ENCODE data around the gene PRIMPOL.

Gene PRIMPOL

DNA sequence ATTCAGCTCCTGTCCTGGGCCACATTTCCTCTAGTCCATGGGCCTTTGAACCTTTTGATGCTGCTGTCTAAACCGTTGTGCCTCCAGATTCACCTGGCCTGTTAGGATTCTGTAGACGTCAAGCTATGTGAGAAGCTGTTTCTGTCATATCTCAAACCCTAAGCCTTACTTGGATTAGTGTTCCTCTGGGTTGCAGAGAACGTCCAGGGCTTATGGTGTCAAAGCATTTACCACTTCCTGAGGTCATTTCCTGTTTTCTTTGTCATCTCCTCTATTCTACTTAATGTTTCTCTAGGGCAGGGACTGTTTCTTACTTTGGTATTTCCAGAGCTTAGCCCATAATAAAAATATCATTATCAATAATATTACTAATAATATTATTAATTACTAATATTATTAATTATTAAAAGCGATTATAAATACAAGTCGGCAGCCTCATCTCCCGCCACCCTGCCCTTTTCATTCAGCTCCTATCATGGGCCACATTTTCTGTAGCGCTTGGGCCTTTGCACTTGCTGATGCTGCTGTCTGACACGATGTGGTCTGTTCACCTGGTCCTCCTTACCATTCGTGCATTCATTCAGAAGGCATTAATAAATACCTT, 19.1 kb downstream of the PRIMPOL start:
- DNase-seq (ENCODE audit: low read depth) = no peak

DNA sequence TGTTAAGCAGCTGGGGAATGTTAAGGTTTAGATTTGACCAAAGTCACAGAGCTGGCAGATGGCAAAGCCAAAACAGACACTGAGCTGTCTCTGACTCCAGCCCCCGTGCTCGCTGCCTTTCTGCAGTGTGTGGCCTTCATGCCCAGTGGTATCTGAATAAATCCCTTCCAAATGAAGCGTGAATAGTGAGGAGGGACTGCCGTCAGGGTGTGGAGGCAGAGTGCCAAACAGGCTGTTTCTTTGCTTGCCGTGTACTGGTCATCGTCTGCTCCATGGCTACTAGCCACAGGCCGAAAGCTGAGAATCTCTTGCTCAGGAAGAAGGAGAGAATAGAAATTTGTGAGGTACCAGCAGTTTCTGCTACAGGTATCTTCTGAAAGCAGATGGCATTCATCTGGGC, 19.7 kb downstream of the PRIMPOL start:
- no peak for DNase-seq (ENCODE audit: low read depth)

DNA sequence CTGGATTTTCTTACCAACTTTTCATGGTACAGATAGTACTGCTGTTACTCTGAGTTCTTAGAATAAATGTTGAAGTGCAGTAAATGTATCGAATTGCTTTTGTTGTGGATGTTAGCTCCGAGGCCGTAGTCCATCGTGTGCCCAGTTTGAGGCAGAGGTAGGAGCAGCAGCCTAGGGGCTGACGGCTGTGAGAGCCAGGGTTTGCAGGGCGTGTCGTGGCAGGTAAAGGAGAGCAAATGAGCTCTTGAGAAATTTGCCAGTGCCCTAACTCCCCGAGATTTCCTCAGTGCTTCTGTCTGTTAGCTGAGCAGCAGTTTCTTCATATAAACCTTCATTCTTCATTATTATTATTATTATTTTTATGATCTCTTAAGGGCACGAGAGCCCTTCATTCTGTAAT, 21.6 kb downstream of the PRIMPOL start:
- DNase-seq (ENCODE audit: low read depth) = no peak

DNA sequence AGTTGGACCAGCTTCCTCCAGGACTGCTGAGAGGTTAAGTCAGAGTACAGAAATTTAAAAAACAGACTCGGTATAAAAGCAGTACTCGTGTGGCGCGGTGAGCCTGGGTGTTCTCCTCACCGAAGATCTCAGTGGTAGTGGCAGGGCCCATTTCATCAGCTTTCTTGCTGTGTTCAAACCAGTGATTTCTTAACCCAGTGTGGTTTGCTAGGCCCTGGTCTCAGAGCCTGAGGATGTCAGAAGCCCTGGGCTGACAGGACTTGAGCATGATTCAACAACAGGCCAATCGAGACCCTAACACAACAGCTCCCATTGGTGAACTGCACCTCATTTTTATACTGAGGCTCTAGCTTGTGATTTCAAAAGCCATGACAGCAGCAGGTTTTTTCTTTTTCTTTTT, 23.2 kb downstream of the PRIMPOL start:
- no peak for DNase-seq (ENCODE audit: low read depth)

DNA sequence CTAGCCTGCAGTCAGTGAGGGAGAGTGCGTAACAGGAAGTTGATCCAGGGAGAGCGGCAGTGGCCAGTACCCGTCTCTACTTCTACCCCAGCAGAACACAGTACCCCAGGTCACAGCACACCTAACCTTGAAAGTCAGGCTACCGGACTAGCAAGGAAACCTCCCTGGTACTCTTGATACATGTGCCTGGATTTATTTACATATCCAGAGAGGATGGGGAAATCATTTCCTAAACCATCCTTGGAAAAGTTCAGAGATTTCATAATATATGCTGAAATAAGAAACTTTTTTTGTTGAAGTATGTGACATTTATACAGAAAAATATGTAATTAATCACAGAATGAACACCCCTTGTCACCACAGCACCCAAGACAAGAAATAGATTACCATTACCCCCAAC, 24.5 kb downstream of the PRIMPOL start:
- DNase-seq (ENCODE audit: low read depth) = no peak

DNA sequence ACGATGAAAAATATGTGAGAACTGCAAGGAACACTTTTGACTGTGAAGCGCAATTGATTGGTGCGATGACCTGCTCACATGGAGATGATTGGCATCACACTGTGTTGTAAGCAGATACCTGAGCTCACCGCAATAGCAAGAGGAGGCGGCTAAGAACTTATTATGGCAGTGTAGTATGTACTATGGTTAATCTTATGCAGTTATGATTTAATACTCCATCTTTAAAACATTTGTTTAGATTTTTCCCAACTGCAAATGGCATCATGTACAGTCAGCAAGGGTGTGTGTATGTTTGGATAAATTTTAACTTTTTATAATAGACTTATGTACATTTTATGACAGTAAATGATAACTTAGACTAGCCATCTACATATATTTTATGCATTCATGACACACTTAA, 25.5 kb downstream of the PRIMPOL start:
- DNase-seq (ENCODE audit: low read depth) = no peak

DNA sequence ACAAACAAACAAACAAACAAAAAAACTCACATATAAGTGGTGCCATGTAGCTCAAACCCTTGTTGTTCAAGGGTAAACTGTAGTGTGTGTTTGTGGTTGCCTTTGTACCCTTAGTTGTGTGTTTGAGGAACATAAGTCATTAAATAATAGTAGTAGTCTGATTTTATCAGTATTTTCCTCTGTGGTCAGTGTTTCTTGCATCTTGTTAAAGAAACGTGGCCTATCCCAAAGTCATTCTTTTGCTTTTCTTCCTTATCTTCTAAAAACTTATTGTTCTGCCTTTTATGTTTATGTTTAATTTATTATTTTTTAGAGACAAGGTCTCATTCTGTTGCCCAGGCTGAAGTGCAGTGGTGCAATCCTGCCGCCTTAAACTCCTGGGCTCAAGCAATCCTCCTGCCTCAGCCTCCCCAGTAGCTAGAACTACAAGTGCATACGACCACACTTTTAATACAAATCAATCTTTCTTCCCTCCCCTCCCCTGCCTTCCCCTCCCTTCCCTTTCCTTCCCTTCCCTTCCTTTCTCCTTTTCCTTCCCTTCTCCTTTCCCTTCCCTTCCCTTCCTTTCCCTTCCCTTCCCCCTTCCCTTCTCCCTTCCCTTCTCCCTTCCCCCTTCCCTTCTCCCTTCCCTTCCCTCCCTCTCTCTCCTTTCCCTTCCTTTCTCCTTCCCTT, 26.4 kb downstream of the PRIMPOL start:
- no peak for DNase-seq (ENCODE audit: low read depth)

DNA sequence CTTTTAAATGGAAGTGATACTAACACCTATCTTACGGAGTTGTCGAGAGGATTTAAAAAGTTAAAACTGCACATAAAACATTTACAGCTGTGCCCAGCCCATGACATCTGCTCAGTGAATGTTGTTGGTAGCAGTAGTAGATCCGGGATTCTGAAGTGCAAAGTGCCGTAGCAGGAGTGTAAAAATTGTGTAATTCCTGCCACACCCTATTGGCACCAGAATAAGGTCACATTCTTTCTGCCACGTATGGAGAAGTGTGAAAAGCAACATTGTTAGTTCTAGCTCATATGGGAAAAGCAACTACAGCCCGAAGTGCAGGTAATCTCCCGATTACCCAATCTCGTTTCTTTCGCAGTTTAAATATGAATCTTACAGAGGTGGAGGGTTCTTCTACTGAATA, 31.2 kb downstream of the PRIMPOL start:
- DNase-seq (ENCODE audit: low read depth) = no peak

DNA sequence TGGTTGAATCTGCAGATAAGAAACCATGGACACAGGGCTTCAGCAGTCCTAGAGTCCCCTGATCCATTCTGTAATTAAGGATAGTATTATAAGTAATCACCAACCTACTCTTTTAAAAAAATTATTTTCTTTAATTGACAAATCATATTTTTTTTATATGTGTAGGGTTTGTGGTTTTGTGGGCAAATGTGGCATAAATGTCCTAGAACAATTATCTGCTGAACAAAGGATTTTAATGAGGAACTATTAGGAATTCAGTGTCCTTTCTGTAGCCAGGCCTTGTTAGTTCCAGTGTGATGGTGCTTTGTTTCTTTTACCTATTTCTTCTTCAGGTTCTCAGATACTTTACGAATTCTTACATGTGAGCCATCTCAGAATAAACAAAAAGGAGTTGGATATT, 32.4 kb downstream of the PRIMPOL start:
- DNase-seq (ENCODE audit: low read depth) = no peak

DNA sequence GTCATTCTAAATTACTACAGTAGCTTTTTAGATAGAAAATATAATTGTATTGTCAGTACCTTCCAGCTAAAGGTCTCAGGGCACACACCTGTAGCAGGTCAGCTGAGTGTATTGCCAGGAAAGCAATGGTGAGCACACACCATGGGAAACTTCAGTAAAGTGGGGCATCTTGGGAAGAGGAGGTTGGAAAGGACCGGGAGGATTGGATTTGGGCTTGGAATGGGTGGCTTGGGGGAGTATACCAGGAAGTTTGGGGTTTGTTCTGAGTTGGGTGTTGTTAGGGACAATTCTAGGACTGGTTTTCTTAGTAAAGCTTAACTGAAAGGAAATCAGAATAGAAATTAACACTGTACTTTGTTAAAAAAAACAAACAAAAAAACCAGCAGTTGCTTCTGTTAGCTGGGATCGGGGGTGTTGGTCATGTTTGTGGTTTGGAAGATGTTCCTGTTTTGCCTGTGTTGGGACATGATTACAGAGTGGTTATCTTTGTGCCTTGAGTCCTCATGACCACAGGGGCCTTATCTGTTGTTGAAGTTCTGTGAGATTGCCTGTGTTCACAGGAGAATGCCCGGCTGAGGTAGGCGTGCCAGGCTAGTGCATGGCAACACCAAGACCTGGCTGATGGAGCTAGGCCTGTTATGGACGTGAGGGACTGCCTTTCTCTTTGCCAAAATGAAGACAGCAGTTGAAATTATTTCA, 35.1 kb downstream of the PRIMPOL start:
- DNase-seq (ENCODE audit: low read depth) = no peak

DNA sequence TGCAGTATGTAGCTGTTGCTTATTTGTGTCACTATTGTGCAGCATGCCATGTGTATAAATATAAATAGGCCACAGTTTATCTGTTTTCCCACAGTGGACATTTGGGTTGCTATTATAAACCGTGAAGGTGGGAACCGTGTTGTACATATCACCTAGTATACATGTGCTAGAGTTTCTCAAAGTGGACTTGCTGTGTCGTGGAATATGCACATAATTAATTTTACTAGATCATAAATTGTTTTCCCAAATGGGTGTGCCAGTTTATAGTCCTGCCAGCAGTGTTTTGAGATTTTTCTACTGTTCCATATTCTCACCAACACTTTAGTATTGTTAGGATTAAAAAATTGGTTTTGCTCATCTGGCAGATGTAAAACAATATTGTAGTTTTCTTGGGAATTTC, 38.5 kb downstream of the PRIMPOL start:
- DNase-seq (ENCODE audit: low read depth) = no peak

DNA sequence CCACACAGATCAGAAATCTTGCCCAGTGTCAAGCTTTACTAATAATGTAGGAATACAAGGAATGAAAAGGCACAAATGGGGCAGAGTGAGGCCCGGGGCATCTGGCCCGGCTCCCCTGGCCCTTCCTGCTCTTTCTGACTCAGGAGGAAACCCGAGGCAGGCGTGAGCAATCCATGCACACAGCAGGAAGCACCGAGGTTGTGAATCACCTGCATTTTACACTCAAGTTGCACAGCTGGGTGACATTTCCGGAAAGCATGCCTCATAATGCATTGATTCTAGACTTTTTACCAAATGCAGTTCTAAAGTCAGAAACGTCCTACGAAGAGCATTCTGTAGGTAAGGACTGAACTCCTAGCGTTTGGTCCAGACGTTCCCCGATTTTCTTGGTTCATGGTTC, 38.9 kb downstream of the PRIMPOL start:
- DNase-seq (ENCODE audit: low read depth) = peak; percentile 33

DNA sequence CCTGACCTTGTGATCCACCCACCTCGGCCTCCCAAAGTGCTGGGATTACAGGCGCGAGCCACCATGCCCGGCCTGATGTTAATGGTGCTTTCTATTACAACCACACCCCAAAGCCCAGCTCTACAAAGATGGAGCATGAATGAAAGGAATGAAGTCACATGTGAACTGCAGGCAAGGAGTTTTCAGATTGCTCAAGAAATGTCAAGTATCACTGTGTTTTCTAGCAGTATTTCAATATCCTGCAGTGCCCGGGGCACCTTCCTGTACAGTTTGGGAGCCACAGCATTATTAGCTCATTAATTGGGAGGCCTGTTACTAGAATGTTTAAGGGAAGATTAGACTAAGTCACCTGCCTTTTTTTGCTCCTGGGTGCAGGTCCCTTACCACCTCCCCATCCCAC, 40.1 kb downstream of the PRIMPOL start:
- no peak for DNase-seq (ENCODE audit: low read depth)

DNA sequence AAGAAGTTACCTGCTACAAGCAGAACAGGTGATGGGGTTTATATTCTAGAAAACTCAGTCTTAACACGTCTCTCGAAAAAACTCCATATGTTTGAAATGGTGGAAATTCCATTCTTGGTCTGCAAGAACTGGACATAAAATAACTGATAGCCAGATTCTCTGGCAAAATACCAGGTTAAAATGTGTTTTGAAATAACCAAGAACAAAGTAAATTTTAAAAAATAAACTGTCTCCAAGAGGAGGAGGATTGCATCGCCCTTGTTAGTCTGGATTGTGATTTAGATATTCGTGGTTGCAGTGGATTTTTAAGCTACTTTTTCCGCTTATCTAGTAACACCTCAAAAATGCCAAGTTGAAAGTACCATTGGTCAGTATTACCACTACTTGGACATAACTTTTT, 43.5 kb downstream of the PRIMPOL start:
- no peak for DNase-seq (ENCODE audit: low read depth)

DNA sequence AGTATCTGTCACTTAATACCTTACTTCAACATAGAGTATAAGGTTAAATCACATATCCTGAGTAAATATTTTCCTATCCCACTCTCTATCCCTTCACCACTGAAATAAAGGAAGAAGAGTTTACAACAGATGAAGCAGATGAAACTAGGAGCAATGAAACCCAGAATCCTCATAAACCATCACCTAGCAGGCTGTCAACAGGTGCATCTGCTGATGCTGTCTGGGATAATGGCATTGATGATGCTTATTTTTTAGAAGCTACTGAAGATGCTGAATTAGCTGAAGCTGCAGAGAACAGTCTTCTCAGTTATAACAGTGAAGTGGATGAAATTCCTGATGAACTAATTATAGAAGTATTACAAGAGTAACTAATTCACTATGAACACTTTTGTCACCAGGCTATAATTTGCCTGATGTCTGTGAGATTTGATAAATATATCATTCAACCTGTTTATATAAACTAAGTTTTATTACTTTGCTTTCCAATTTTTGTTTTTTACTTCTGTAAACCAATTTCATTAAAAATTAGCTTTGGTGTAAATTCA, 44.9 kb downstream of the PRIMPOL start:
- no peak for DNase-seq (ENCODE audit: low read depth)

DNA sequence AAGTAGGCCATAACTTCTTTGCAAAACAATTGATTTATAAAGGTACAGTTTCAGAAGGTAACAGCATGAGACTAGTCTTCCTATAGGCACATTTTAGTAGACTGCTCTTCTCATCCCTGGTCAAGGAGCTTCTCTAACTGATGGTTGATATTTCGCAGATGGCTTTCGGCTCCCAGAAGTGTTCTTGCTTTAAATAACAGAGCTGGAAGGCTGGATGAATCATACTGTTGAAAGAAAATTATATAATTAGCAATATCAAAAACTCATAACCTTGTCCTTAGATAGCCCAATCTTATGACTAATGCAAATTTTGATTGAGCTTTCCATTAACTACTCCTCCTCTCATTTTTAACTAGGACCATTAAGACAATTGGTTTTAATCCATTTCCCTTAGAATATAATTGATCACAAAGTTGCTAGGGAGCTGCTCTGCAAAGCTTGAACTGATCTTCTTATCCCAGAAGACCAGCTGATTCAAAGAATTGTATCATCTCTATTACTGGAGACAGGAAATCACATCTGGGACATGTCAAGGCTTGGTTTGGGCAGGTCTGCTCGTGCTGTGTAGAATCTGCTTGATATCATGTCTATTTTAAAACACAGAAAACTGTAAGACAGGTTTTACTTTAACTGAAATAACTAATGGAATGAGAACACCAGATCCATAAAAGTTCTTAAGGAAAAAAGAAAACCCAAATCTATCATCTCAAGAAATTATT, 45.8 kb downstream of the PRIMPOL start:
- DNase-seq (ENCODE audit: low read depth) = no peak

DNA sequence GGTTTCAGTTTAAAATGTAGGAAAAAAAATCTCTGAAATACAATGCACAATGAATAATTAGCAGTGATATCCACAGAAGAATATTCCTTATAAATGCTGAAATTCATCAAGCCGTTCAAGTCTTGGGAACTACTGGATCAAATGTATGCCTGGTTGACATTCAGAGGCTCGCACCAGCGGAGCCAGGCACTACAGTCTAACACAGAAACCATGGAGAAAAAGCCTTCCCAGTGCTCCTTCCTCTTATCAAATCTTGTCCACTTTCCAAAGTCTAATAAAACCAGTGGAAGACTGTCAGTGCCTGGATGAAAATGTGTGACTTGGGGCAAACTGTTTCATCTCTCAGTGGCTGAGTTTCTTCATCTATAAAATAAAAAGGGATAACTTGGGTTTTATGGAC, 48.4 kb downstream of the PRIMPOL start:
- DNase-seq (ENCODE audit: low read depth) = no peak

DNA sequence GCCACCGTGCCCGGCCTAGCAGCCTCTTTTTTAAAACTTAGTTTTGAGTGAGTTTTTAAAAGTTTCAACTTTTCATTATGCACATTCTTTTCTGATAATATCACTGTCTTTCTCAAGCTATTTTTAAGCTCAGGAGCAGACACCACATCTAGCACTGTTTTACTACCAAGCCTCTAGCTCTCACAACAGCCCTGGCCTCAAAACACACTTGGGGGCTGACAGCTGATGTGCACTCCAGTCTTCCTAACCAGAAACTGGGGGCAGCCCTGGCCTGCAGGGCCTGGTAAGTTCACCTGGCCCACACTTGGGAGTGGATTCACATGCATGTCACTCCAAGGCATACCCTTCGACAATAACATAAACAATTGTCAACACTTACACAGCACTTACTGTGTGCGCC, 50.4 kb downstream of the PRIMPOL start:
- DNase-seq (ENCODE audit: low read depth) = no peak

DNA sequence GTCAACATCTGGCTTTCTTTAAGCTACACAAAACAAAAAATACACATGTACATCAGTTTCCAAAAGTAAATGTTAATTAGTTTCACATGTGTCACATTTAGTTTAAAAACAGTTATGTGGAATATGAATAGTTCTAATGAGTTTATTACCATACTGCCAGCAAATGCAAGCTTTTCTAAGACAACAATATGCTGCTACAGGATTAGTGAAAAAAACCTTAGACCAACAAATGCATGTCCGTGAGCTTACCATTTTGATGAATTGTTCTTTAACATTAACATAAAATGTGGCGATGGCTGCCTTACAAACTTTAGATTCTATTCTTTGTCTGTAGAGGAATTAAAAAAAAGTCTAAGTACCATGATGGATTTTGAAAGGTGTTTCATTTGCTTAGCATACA, 52.6 kb downstream of the PRIMPOL start:
- DNase-seq (ENCODE audit: low read depth) = no peak

DNA sequence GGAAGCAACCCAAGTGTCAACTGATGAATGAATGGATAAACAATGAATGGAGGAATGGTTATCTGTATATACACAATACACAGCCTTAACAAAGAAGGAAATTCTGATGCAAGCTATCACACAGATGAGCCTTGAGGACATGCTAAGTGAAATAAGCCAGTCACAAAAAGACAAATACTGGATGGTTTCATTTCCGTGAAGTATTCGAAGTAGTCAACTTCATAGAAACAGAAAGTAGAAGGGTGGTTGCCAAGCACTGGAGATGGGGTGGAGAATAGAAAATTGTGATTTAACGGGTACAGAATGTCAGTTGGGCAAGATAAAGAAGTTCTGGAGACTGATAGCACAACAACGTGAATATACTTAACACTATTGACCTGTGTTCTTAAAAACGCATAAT, 56.2 kb downstream of the PRIMPOL start:
- DNase-seq (ENCODE audit: low read depth) = no peak

DNA sequence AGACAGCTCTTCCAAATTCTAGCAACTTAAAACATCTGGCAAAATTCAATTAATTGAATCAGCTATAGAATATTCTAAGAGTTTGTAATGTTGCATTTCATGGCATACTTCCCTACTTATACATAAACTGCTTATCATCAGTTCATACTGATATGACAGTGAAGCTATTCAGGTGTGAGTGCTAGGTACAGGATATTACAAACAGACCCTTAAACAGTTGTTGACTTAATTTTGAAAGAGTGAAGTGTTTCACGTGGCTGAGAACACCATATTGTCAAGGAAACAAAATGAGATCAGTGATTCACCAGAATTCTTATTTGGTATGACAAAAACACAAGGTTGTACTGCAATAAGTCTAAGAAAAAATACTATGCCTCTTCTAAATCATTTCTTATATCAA, 56.9 kb downstream of the PRIMPOL start:
- no peak for DNase-seq (ENCODE audit: low read depth)

DNA sequence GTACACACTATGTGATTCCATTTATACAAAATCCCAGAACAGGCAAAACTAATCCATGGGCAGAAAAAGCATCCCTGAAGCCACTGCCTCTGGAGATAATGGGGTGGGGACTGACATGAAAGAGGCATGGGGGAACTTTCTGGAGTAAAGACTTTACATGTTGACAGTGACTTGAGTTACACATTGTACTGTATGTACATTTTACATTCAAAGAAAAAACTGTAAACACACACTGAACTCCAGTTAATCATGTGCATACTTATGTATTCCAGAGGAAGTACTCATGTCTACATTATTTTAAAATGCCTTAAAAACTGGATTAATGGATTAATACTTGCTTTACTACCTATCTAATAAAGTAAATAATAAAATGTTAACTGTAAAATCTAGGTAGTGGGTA, 62.8 kb downstream of the PRIMPOL start:
- no peak for DNase-seq (ENCODE audit: low read depth)

DNA sequence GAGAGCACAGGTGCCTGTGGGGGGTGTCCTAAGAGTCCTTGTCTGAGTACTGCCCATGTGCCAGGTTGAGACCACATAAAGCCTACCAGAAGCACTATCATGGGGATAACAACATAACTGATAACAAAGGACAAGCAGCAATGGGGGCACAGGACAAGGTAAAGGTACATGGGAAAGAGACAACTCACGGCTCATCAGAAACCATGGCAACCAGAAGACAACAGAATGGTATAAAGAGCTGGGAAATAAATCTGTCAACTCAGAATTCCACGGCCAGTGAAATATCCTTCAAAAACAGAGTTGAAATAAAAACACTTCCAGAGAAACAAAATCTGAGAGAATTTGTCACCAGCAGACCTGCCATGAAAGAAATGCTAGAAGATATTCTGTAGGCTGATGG, 64.3 kb downstream of the PRIMPOL start:
- DNase-seq (ENCODE audit: low read depth) = no peak

Measured in activated T-cell treated with anti-CD3 and anti-CD28 coated beads for 48 hours (primary cell).